IMR-90 (cell line): ENCODE measurements around the gene TNFRSF17. TPM values are rescaled to one million over a fixed set of nuclear protein-coding genes. Genes with fewer than 3 reads are reported as not detected.

Experiments used
- ATAC-seq: fragments of 200-7000 bp; cut with Tn5 transposase; 2 replicates; pipeline ENCODE4 v1.9.1; 2020; ENCODE audit warnings: low read depth, mild to moderate bottlenecking, moderate library complexity
- BruUV-seq: library from RNA; stranded (reverse); fragments of 400-500 nt; replicated peaks from 2 replicates; lab custom pipeline; 2021; lab: Mats Ljungman, UMichigan
- CTCF ChIA-PET: fragments of 300-600 bp; formaldehyde crosslinking; extraction: SDS; loops from one replicate; lab custom pipeline; 2021; ENCODE audit warnings: antibody characterized with exemption; lab: Yijun Ruan, JAX
- POLR2A ChIA-PET: fragments of 300-600 bp; sonication (Branson Sonifier 250); formaldehyde crosslinking; loops from one replicate; lab custom pipeline; 2022; ENCODE audit warnings: antibody characterized with exemption; ENCODE audit not compliant: unreplicated experiment; lab: Charles Lee
- DNase-seq: peaks from one replicate; pipeline ENCODE4 v3.0.0; 2013
- H2AFZ ChIP-seq: replicated peaks from 2 replicates; pipeline ENCODE3; 2013; ENCODE audit warnings: low read length, mild to moderate bottlenecking; ENCODE audit not compliant: poor library complexity
- H2AK5ac ChIP-seq: 2 replicates; pipeline ENCODE4 v1.6.1; 2013; ENCODE audit warnings: low read depth, low read length, inconsistent platforms
- H2AK9ac ChIP-seq: replicated peaks from 2 replicates; pipeline ENCODE3; 2013; ENCODE audit warnings: mild to moderate bottlenecking, low read depth, low read length, moderate library complexity; ENCODE audit not compliant: poor library complexity
- H2BK120ac ChIP-seq: 2 replicates; pipeline ENCODE4 v1.6.1; 2013; ENCODE audit warnings: low read depth, low read length, inconsistent platforms
- H2BK15ac ChIP-seq: 3 replicates; pipeline ENCODE4 v1.6.1; 2013; ENCODE audit warnings: low read depth, low read length, inconsistent platforms
- H2BK20ac ChIP-seq: 2 replicates; pipeline ENCODE4 v1.6.1; 2013; ENCODE audit warnings: low read depth, mild to moderate bottlenecking, inconsistent platforms, low read length, moderate library complexity
- H2BK5ac ChIP-seq: 2 replicates; pipeline ENCODE4 v1.6.1; 2013; ENCODE audit warnings: mild to moderate bottlenecking, low read depth, low read length, inconsistent platforms; ENCODE audit not compliant: poor library complexity, severe bottlenecking
- H3K14ac ChIP-seq: replicated peaks from 2 replicates; pipeline ENCODE4 v1.6.1; 2013; ENCODE audit warnings: low read depth, low read length, inconsistent platforms
- H3K18ac ChIP-seq: 2 replicates; pipeline ENCODE4 v1.6.1; 2013; ENCODE audit warnings: low read depth, low read length, control low read depth
- H3K23ac ChIP-seq: 2 replicates; pipeline ENCODE4 v1.6.1; 2013; ENCODE audit warnings: low read depth, low read length, inconsistent platforms
- H3K27ac ChIP-seq: 2 replicates; pipeline ENCODE4 v1.5.1; 2013; ENCODE audit warnings: mild to moderate bottlenecking, control low read depth, low read length; ENCODE audit not compliant: insufficient read depth
- H3K27me3 ChIP-seq: 2 replicates; pipeline ENCODE4 v1.6.1; 2013; ENCODE audit warnings: low read length; ENCODE audit not compliant: control insufficient read depth, insufficient read depth
- H3K36me3 ChIP-seq: 2 replicates; pipeline ENCODE4 v1.6.1; 2013; ENCODE audit warnings: low read length, mixed read lengths; ENCODE audit not compliant: control insufficient read depth, insufficient read depth
- H3K4ac ChIP-seq: 2 replicates; pipeline ENCODE4 v1.6.1; 2013; ENCODE audit warnings: low read depth, low read length, inconsistent platforms
- H3K4me1 ChIP-seq: 2 replicates; pipeline ENCODE4 v1.6.1; 2013; ENCODE audit warnings: low read length, mixed read lengths; ENCODE audit not compliant: control insufficient read depth, insufficient read depth
- H3K4me2 ChIP-seq: 2 replicates; pipeline ENCODE4 v1.6.1; 2013; ENCODE audit warnings: low read depth, mild to moderate bottlenecking, control low read depth, low read length, moderate library complexity
- H3K4me3 ChIP-seq: 2 replicates; pipeline ENCODE4 v1.5.1; 2013; ENCODE audit warnings: low read depth, mild to moderate bottlenecking, control low read depth, low read length, moderate library complexity; ENCODE audit not compliant: insufficient read depth
- H3K56ac ChIP-seq: 2 replicates; pipeline ENCODE4 v1.6.1; 2013; ENCODE audit warnings: low read length, inconsistent platforms; ENCODE audit not compliant: insufficient read depth; ENCODE audit errors: extremely low read depth
- H3K79me1 ChIP-seq, 2 experiments: 2 replicates each; pipeline ENCODE4 v1.6.1; 2013; ENCODE audit warnings: low read length in 2 of 2, inconsistent platforms in 1 of 2, low read depth in 1 of 2
- H3K9ac ChIP-seq: 2 replicates; pipeline ENCODE4 v1.6.1; 2013; ENCODE audit warnings: low read depth, low read length, control low read depth
- H3K9me1 ChIP-seq: 2 replicates; pipeline ENCODE4 v1.6.1; 2013; ENCODE audit warnings: low read length, inconsistent platforms; ENCODE audit not compliant: insufficient read depth
- H3K9me3 ChIP-seq: 2 replicates; pipeline ENCODE4 v1.6.1; 2013; ENCODE audit warnings: low read length; ENCODE audit not compliant: control insufficient read depth, insufficient read depth
- H4K20me1 ChIP-seq: 2 replicates; pipeline ENCODE4 v1.6.1; 2013; ENCODE audit warnings: low read length, inconsistent platforms; ENCODE audit not compliant: insufficient read depth
- H4K5ac ChIP-seq: 2 replicates; pipeline ENCODE4 v1.6.1; 2013; ENCODE audit warnings: mild to moderate bottlenecking, low read depth, low read length, control low read depth
- H4K8ac ChIP-seq, 2 experiments: 2 replicates each; pipeline ENCODE4 v1.6.1; 2013; ENCODE audit warnings: low read depth in 2 of 2, low read length in 2 of 2, control low read depth in 1 of 2, inconsistent platforms in 1 of 2
- H4K91ac ChIP-seq: 2 replicates; pipeline ENCODE4 v1.6.1; 2013; ENCODE audit warnings: low read depth, low read length, inconsistent platforms; ENCODE audit not compliant: insufficient read depth
- WGBS, 2 experiments: methylation state at CpG; one replicate each; pipeline versions ENCODE4 v1.1.5 to v1.1.7; 2013; ENCODE audit warnings: missing lambda C conversion rate in 2 of 2; ENCODE audit not compliant: insufficient read length in 1 of 2; ENCODE audit errors: extremely low coverage in 2 of 2; 5-methylcytosine and 5-hydroxymethylcytosine counted together
- dilution Hi-C: fragments of 300-500 bp; cut with HindIII; formaldehyde crosslinking; loops from one replicate; pipeline ENCODE4 v1.14.3; 2018; ENCODE audit warnings: low sequenced_read_pairs; ENCODE audit not compliant: unreplicated experiment
- in situ Hi-C: fragments of 300-500 bp; cut with MboI; formaldehyde crosslinking; loops from 3 replicates; pipeline ENCODE4 v1.14.3; 2019; ENCODE audit warnings: low sequenced_read_pairs, inconsistent platforms, mixed read lengths
- intact Hi-C: fragments of 100-400 bp; cut with micrococcal nuclease; formaldehyde crosslinking; loops from 2 replicates; pipeline ENCODE4 v1.10.0; 2022
- polyA plus RNA-seq, 3 experiments: library from polyadenylated mRNA; depleted of rRNA; stranded (reverse); fragments of >200 nt; gene quantifications; 2 replicates each; pipeline ENCODE4 v1.2.3, GENCODE V29; 2012; ENCODE audit warnings: low replicate concordance in 1 of 3
- total RNA-seq: library from RNA; depleted of rRNA; stranded (reverse); fragments of >200 nt; gene quantifications from 2 replicates; pipeline ENCODE4 v1.2.3, GENCODE V29; 2012
- TF ChIP-seq, protein P1 (sequence below): fragments of 150-350 bp; IDR thresholded peaks from 2 replicates; pipeline ENCODE4 v1.6.1; 2017; ENCODE audit warnings: mild to moderate bottlenecking, antibody characterized with exemption, low read length, low read depth

The TNFRSF17 gene
- total and polyA plus RNA-seq, 2 of the 4 experiments (the other 2 are of a cell fraction), result not detected

- no TSS peak for BruUV-seq
Measured at GRCh38 chr16:12010388-12011251, 45.6 kb downstream of the TNFRSF17 start.

More at GRCh38 chr16:12010388-12011251, 45.6 kb downstream of the TNFRSF17 start:
- WGBS, 2 experiments, result no CpG with 5 or more reads among the region's 13 CpGs
- Histone ChIP-seq H3K79me1 (peaks cover 2 to 7% of the 10 kb centered on the region in 2 experiments; a peak in 1 of 4 replicates), H3K36me3 (peaks cover 4% of the 10 kb centered on the region; the same call in 1 of the 2 replicates), H4K5ac (no peak overlapping the region), H3K4ac (no peak overlapping the region), H2BK5ac (no peak overlapping the region), H3K4me1 (no peaks in the 10 kb centered on the region; the same call in 1 of the 2 replicates), H3K9me3 (no peaks in the 10 kb centered on the region), H3K27ac (no peak overlapping the region), H2BK15ac (no peak overlapping the region), H2AK5ac (no peak overlapping the region), H3K18ac (no peak overlapping the region), H3K56ac (no peak overlapping the region), H4K8ac (no peak overlapping the region), H4K20me1 (no peaks in the 10 kb centered on the region), H3K27me3 (no peaks in the 10 kb centered on the region), H2AK9ac (no peak overlapping the region), H2BK120ac (no peak overlapping the region), H2AFZ (no peak overlapping the region), H3K14ac (no peak overlapping the region), H3K9me1 (no peaks in the 10 kb centered on the region), H4K91ac (no peak overlapping the region), H3K23ac (no peak overlapping the region), H2BK20ac (no peak overlapping the region), H3K4me2 (no peak overlapping the region), H3K4me3 (no peak overlapping the region), H3K9ac (no peak overlapping the region)
- dilution Hi-C loops, result no loop called here
- in situ Hi-C loops, result no loop called here
- CTCF ChIA-PET, result interaction anchor here (0.6 kb wide), 1 partner anchor 267 kb away, joined by 3 read pairs; no protein-coding TSS in a partner anchor
- TF ChIP-seq, protein P1, sequence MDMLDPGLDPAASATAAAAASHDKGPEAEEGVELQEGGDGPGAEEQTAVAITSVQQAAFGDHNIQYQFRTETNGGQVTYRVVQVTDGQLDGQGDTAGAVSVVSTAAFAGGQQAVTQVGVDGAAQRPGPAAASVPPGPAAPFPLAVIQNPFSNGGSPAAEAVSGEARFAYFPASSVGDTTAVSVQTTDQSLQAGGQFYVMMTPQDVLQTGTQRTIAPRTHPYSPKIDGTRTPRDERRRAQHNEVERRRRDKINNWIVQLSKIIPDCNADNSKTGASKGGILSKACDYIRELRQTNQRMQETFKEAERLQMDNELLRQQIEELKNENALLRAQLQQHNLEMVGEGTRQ, result no peak
- POLR2A ChIA-PET, result no interaction called here
- ATAC-seq (no peak), DNase-seq (no peak)
- intact Hi-C loops, result no loop called here
